Measurements from ENCODE around the gene PLCB4. TPM values are rescaled to one million over a fixed set of nuclear protein-coding genes. Genes with fewer than 3 reads are reported as not detected.

PLCB4 gene
- total RNA-seq, 1 donor: 4.1 TPM

- DNase-seq (ENCODE audit: low read depth): no peak
- no peak for TF ChIP-seq CTCF (IDR thresholded peaks at IDR 0.05; ENCODE audit: insufficient read depth, low read length)
- H3K4me3 ChIP-seq (ENCODE audit: low read depth, low read length): no peak overlapping the region
These were observed 332.5 kb downstream of the PLCB4 start for GRCh38 chr20:9401371-9401770.

- no peak overlapping the region for H3K4me3 ChIP-seq (ENCODE audit: low read depth, low read length)
- no peak for DNase-seq (ENCODE audit: low read depth)
- TF ChIP-seq CTCF (IDR thresholded peaks at IDR 0.05; ENCODE audit: insufficient read depth, low read length): no peak
These were observed 333.3 kb downstream of the PLCB4 start for GRCh38 chr20:9402141-9402540.

DNA sequence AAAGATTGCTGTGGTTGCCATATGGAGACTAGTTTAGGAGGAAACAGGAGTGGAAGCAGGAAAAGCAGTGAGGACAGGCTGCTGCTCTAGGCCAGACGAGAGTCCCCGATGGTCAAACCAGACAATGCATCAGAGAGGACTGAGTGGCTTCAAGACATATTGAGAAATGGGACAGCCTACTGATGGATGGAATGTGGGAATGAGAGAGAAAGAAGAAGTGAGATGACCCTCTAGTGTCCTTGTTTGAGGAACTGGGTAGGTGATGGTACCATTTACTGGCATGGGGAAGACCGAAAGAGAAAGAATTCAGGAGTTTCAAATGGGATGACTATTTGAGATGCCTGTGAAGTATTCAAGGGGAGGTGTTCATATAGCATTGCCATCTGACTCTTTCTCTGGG lies 333.7 kb downstream of the PLCB4 start:
- TF ChIP-seq CTCF (IDR thresholded peaks at IDR 0.05; ENCODE audit: insufficient read depth, low read length): no peak
- no peak for DNase-seq (ENCODE audit: low read depth)

DNA sequence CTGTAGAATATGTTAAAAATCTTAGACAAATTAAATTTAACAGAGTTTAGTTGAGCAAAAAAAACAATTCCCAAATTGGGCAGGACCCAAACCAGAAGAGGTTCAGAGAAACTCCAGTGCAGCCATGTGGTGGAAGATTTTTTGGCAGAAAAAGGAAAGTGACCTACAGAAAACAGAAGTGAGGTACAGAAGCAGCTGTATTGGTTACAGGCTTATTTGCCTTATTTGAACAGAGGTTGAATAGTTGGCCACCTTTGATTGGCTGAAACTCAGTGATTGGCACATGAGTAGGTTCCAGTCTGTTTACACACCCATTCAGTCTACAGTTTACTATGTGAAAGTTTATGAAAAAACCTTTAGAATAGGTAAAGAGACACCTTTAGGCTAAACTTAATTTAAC lies 334.6 kb downstream of the PLCB4 start:
- no peak for DNase-seq (ENCODE audit: low read depth)
- H3K4me3 ChIP-seq (ENCODE audit: low read depth, low read length): no peak overlapping the region
- TF ChIP-seq CTCF (IDR thresholded peaks at IDR 0.05; ENCODE audit: insufficient read depth, low read length): no peak

More for the DNA sequence above, 333.7 kb downstream of the PLCB4 start:
- H3K4me3 ChIP-seq (ENCODE audit: low read depth, low read length): no peak overlapping the region

DNA sequence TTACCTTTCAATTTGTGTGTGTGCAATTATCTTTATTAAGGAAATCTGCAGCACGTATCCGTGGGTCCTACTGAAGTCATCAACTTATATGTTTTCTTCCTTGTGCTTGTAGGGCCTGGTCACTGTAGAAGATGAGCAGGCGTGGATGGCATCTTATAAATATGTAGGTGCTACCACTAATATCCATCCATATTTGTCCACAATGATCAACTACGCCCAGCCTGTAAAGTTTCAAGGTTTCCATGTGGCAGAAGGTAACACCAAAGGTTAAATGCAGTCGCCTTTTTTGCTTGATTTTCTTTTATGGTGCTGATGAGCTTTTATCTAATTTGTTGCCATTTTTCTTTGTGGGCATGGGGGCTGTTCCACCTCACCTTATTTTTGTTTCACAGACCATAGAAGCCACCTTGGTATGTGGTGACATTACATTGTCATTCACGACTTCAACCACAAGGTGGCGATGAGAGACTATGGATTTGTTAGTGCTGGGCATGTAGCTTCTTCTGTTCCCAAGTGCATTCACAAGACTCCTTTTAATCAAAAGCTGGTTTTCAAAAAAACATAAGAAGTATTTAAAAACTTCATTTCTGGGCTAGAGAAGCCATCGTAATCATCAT lies 339.0 kb downstream of the PLCB4 start:
- TF ChIP-seq CTCF (IDR thresholded peaks at IDR 0.05; ENCODE audit: insufficient read depth, low read length): peak; percentile 80
- peak; percentile 83 for DNase-seq (ENCODE audit: low read depth)
- no peak overlapping the region for H3K4me3 ChIP-seq (ENCODE audit: low read depth, low read length)

DNA sequence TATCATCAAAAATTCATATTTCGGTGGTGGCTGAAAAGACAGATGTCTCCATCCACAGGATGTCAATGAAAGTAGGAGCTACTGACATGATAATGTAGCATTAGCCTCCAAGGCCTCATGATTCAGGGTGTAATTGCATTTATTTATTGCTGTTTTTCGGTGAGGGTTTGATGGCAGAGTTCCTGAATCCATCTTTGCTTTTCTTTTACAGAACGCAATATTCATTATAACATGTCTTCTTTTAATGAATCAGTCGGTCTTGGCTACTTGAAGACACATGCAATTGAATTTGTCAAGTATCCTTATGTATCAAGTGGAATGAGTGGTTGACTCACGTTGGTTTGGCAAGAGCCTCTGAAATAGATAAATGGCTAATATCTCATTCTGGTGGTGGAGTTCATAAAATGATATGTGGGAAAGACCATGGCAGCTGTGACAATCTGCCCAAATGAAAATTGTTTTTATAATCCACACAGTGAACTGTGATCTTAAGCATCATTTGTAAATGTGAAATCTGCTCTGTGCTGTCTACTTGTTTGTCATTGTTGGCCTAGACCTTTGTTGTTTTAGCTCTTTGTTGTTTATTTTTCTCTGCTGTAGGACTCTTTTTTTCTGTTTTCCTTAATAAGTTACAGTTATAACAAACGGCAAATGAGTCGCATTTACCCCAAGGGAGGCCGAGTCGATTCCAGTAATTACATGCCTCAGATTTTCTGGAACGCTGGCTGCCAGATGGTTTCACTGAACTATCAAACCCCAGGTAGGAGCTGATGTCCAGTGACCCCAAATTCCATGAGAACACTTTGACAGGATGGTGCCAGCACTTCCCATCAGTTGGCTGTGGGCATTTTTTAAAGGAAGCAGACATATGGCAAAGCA lies 339.8 kb downstream of the PLCB4 start:
- no peak overlapping the region for H3K4me3 ChIP-seq (ENCODE audit: low read depth, low read length)

More for the DNA sequence above, 339.8 kb downstream of the PLCB4 start:
- DNase-seq (ENCODE audit: low read depth): peak; percentile 62
- no peak for TF ChIP-seq CTCF (IDR thresholded peaks at IDR 0.05; ENCODE audit: insufficient read depth, low read length)

All from fibroblast of the aortic adventitia (primary cell).